HL-60 (cell line): ENCODE results near the gene FHL5.

ENCODE experiments used
- DNase-seq, 2 experiments: peaks; one replicate each; pipeline ENCODE4 v3.0.0-alpha.2; 2010 to 2020; ENCODE audit warnings: low read depth in 1 of 2, low spot score in 1 of 2
- H3K27ac ChIP-seq: fragments of 250-450 bp; sonication (Bioruptor Pico); replicated peaks from 2 replicates; pipeline ENCODE4 v1.5.1; 2020; ENCODE audit warnings: mild to moderate bottlenecking, moderate library complexity
- H3K27me3 ChIP-seq: fragments of 250-450 bp; sonication (Bioruptor Pico); 2 replicates; pipeline ENCODE4 v1.5.1; 2021; ENCODE audit warnings: mild to moderate bottlenecking, moderate library complexity; ENCODE audit not compliant: insufficient read depth, poor library complexity, severe bottlenecking
- H3K4me3 ChIP-seq: replicated peaks from 2 replicates; pipeline ENCODE4 v1.5.1; 2011; ENCODE audit warnings: mild to moderate bottlenecking, control low read depth, low read length; ENCODE audit not compliant: insufficient read depth
- CTCF ChIP-seq: IDR thresholded peaks from one replicate; pipeline ENCODE4 v1.5.1; 2011; ENCODE audit warnings: low read length, control low read depth, inconsistent platforms; ENCODE audit not compliant: insufficient read depth
- GABPA ChIP-seq: IDR thresholded peaks from 2 replicates; pipeline ENCODE4 v1.6.1; 2012; ENCODE audit warnings: low read depth
- POLR2AphosphoS5 ChIP-seq: IDR thresholded peaks from 2 replicates; pipeline ENCODE4 v1.6.1; 2012; ENCODE audit warnings: low read depth
- REST ChIP-seq: IDR thresholded peaks from 2 replicates; pipeline ENCODE4 v1.6.1; 2012; ENCODE audit warnings: low read depth; ENCODE audit not compliant: insufficient replicate concordance
- SPI1 ChIP-seq: IDR thresholded peaks from 2 replicates; pipeline ENCODE4 v1.6.1; 2012; ENCODE audit warnings: low read depth, mild to moderate bottlenecking, borderline replicate concordance

The FHL5 gene

GRCh38 chr6:96659084-96659845 is 96.3 kb downstream of the FHL5 start:
- Histone ChIP-seq H3K27ac (no peak overlapping the region), H3K27me3 (peaks cover 2% of the 10 kb centered on the region), H3K4me3 (no peak overlapping the region)
- DNase-seq, result no peak
- no peak for TF ChIP-seq CTCF
- no peak for TF ChIP-seq POLR2AphosphoS5
- TF ChIP-seq GABPA, result no peak
- no peak for TF ChIP-seq REST
- no peak for TF ChIP-seq SPI1
